H1 (cell line): Measurements from ENCODE around the gene LRRC46. TPM values are rescaled to one million over a fixed set of nuclear protein-coding genes. Genes with fewer than 3 reads are reported as not detected.
A peak's percentile ranks its signal among the peaks of the same experiment; 100 is the strongest.

Experiments used
- CTCF ChIA-PET: fragments of 300-600 bp; sonication (Branson Sonifier 250); formaldehyde crosslinking; loops from one replicate; lab custom pipeline; 2021; ENCODE audit not compliant: partially characterized antibody; lab: Charles Lee
- POLR2A ChIA-PET: fragments of 300-600 bp; sonication (Branson Sonifier 250); formaldehyde crosslinking; loops from one replicate; lab custom pipeline; 2021; ENCODE audit warnings: inconsistent platforms; ENCODE audit not compliant: partially characterized antibody; lab: Charles Lee
- DNase-seq, 2 experiments: peaks; one replicate each; pipeline versions ENCODE4 v3.0.0 to v3.0.0-alpha.2; 2010 to 2022; ENCODE audit warnings: low spot score in 2 of 2, low read depth in 1 of 2, mixed read lengths in 1 of 2
- FAIRE-seq: peaks from 2 replicates; lab custom pipeline; 2011; peaks lifted over from hg19 to GRCh38; lab: Jason Lieb, UNC
- H2AFZ ChIP-seq: 2 replicates; pipeline ENCODE4 v1.8.1; 2012; ENCODE audit warnings: low read length, inconsistent platforms
- H2AK5ac ChIP-seq: 2 replicates; pipeline ENCODE4 v1.6.1; 2013; ENCODE audit warnings: low read depth, low read length
- H2BK120ac ChIP-seq: replicated peaks from 2 replicates; pipeline ENCODE3; 2013; ENCODE audit warnings: low read depth, low read length, inconsistent platforms
- H2BK12ac ChIP-seq: 2 replicates; pipeline ENCODE4 v1.6.1; 2013; ENCODE audit warnings: low read depth, low read length
- H2BK15ac ChIP-seq: 2 replicates; pipeline ENCODE4 v1.6.1; 2013; ENCODE audit warnings: low read length
- H2BK20ac ChIP-seq: 2 replicates; pipeline ENCODE4 v1.6.1; 2013; ENCODE audit warnings: low read length
- H2BK5ac ChIP-seq: 2 replicates; pipeline ENCODE4 v1.6.1; 2013; ENCODE audit warnings: low read depth, low read length
- H3K14ac ChIP-seq: 2 replicates; pipeline ENCODE4 v1.6.1; 2013; ENCODE audit warnings: inconsistent platforms; ENCODE audit not compliant: insufficient read length
- H3K18ac ChIP-seq: 2 replicates; pipeline ENCODE4 v1.6.1; 2013; ENCODE audit warnings: low read length; ENCODE audit errors: extremely low read depth
- H3K23ac ChIP-seq: 2 replicates; pipeline ENCODE4 v1.6.1; 2013; ENCODE audit warnings: inconsistent platforms; ENCODE audit not compliant: insufficient read length
- H3K23me2 ChIP-seq: 2 replicates; pipeline ENCODE4 v1.6.1; 2013; ENCODE audit warnings: low read depth, low read length
- H3K27ac ChIP-seq: 2 replicates; pipeline ENCODE4 v1.6.1; 2011; ENCODE audit warnings: low read depth, low read length, inconsistent platforms
- H3K27me3 ChIP-seq, 4 experiments: replicated peaks in 1 of 4; 1 replicate in 1 of 4; 2 replicates in 3 of 4; pipeline versions ENCODE4 v1.6.1 to v1.8.1; 2011 to 2013; ENCODE audit warnings: low read length in 3 of 4, mild to moderate bottlenecking in 3 of 4, inconsistent platforms in 2 of 4, mixed read lengths in 2 of 4, moderate library complexity in 1 of 4; ENCODE audit not compliant: control insufficient read depth in 3 of 4, insufficient read depth in 3 of 4; ENCODE audit errors: extremely low read depth in 1 of 4
- H3K36me3 ChIP-seq, 4 experiments: 2 replicates each; pipeline versions ENCODE4 v1.6.1 to v1.8.1; 2011 to 2013; ENCODE audit warnings: mild to moderate bottlenecking in 4 of 4, low read length in 3 of 4, moderate library complexity in 2 of 4, control low read depth in 1 of 4, inconsistent platforms in 1 of 4; ENCODE audit not compliant: insufficient read depth in 4 of 4, control insufficient read depth in 2 of 4
- H3K4ac ChIP-seq: replicated peaks from 2 replicates; pipeline ENCODE3; 2013; ENCODE audit warnings: low read length, low read depth, mixed read lengths, inconsistent platforms; ENCODE audit not compliant: insufficient read length
- H3K4me1 ChIP-seq, 4 experiments: replicated peaks in 1 of 4; 1 replicate in 1 of 4; 2 replicates in 3 of 4; pipeline versions ENCODE4 v1.6.1 to v1.8.1; 2011 to 2013; ENCODE audit warnings: low read length in 3 of 4, inconsistent platforms in 2 of 4, mixed read lengths in 1 of 4; ENCODE audit not compliant: insufficient read depth in 4 of 4, control insufficient read depth in 3 of 4
- H3K4me2 ChIP-seq, 2 experiments: 2 replicates each; pipeline versions ENCODE4 v1.6.1 to v1.8.1; 2011 to 2013; ENCODE audit warnings: low read depth in 2 of 2, low read length in 2 of 2, control low read depth in 1 of 2, inconsistent platforms in 1 of 2, mild to moderate bottlenecking in 1 of 2; ENCODE audit not compliant: insufficient read depth in 1 of 2
- H3K4me3 ChIP-seq, 4 experiments: fragments of 200-600, 300-600 bp in 1 of 4; sonication (generic), shearing (Covaris generic), sonication (Bioruptor Twin) in 1 of 4; 2 replicates each; pipeline versions ENCODE4 v1.5.1 to v1.8.1; 2011 to 2016; ENCODE audit warnings: low read length in 4 of 4, low read depth in 3 of 4, control low read depth in 2 of 4, inconsistent platforms in 2 of 4, mild to moderate bottlenecking in 2 of 4, mixed read lengths in 1 of 4, moderate library complexity in 1 of 4; ENCODE audit not compliant: insufficient read depth in 2 of 4; ENCODE audit errors: extremely low read depth in 1 of 4
- H3K56ac ChIP-seq: replicated peaks from 2 replicates; pipeline ENCODE3; 2013; ENCODE audit warnings: low read depth, mild to moderate bottlenecking, mixed read lengths, low read length, inconsistent platforms; ENCODE audit not compliant: insufficient read length
- H3K79me1 ChIP-seq: 2 replicates; pipeline ENCODE4 v1.6.1; 2013; ENCODE audit warnings: low read depth, low read length, control low read depth
- H3K79me2 ChIP-seq, 2 experiments: 2 replicates each; pipeline versions ENCODE4 v1.6.1 to v1.8.1; 2012 to 2013; ENCODE audit warnings: low read length in 2 of 2, mild to moderate bottlenecking in 2 of 2, inconsistent platforms in 1 of 2; ENCODE audit not compliant: insufficient read depth in 2 of 2, control insufficient read depth in 1 of 2
- H3K9ac ChIP-seq, 4 experiments: replicated peaks in 1 of 4; 1 replicate in 1 of 4; 2 replicates in 3 of 4; pipeline versions ENCODE4 v1.6.1 to v1.8.1; 2011 to 2013; ENCODE audit warnings: low read depth in 3 of 4, low read length in 3 of 4, control low read depth in 2 of 4, mild to moderate bottlenecking in 2 of 4, moderate library complexity in 2 of 4, inconsistent platforms in 1 of 4; ENCODE audit errors: extremely low read depth in 1 of 4
- H3K9me3 ChIP-seq, 2 experiments: 2 replicates each; pipeline versions ENCODE4 v1.6.1 to v1.8.1; 2012 to 2013; ENCODE audit warnings: mild to moderate bottlenecking in 2 of 2, moderate library complexity in 2 of 2, control low read depth in 1 of 2, inconsistent platforms in 1 of 2, low read depth in 1 of 2, low read length in 1 of 2, mixed read lengths in 1 of 2; ENCODE audit not compliant: insufficient read depth in 2 of 2
- H4K20me1 ChIP-seq, 2 experiments: replicated peaks in 1 of 2; 2 replicates each; pipeline versions ENCODE3 to v1.8.1; 2011 to 2013; ENCODE audit warnings: inconsistent platforms in 2 of 2, low read length in 2 of 2, mild to moderate bottlenecking in 1 of 2; ENCODE audit not compliant: insufficient read depth in 2 of 2, control insufficient read depth in 1 of 2
- H4K5ac ChIP-seq: 2 replicates; pipeline ENCODE4 v1.6.1; 2013; ENCODE audit warnings: low read length, low read depth, mixed read lengths, inconsistent platforms; ENCODE audit not compliant: insufficient read length
- H4K8ac ChIP-seq: 2 replicates; pipeline ENCODE4 v1.8.0; 2013; ENCODE audit warnings: mild to moderate bottlenecking, moderate library complexity, low read length, inconsistent platforms; ENCODE audit not compliant: insufficient read depth; ENCODE audit errors: extremely low read depth
- H4K91ac ChIP-seq: replicated peaks from 2 replicates; pipeline ENCODE3; 2013; ENCODE audit warnings: low read length, mixed read lengths, inconsistent platforms; ENCODE audit not compliant: insufficient read length
- CHD1 ChIP-seq: IDR thresholded peaks from 2 replicates; pipeline ENCODE4 v1.6.1; 2012; ENCODE audit warnings: low read depth, low read length, improper control_type of control experiment
- HDAC2 ChIP-seq, 2 experiments: fragments of 300-600 bp in 1 of 2; sonication (generic) in 1 of 2; IDR thresholded peaks; 2 replicates each; pipeline ENCODE4 v1.6.1; 2011 to 2012; ENCODE audit warnings: low read depth in 2 of 2, low read length in 2 of 2, mild to moderate bottlenecking in 2 of 2, moderate library complexity in 2 of 2, borderline replicate concordance in 1 of 2, inconsistent platforms in 1 of 2
- WGBS, 2 experiments: shearing (Covaris generic) in 1 of 2; methylation state at CpG; one replicate each; pipeline versions ENCODE4 v1.1.6 to v1.1.7; 2013 to 2015; ENCODE audit warnings: low lambda C conversion rate in 2 of 2, mixed read lengths in 2 of 2, inconsistent platforms in 1 of 2, low coverage in 1 of 2, missing lambda C conversion rate in 1 of 2; ENCODE audit not compliant: insufficient replicate concordance in 2 of 2, insufficient coverage in 1 of 2, insufficient read length in 1 of 2; ENCODE audit errors: extremely low coverage in 1 of 2, missing lambda C conversion rate in 1 of 2; 5-methylcytosine and 5-hydroxymethylcytosine counted together
- polyA plus RNA-seq, 7 experiments: library from polyadenylated mRNA; depleted of rRNA in 3 of 7; stranded (reverse) in 5 of 7; unstranded in 2 of 7; fragments of >200 nt in 5 of 7; fragments of 200-250 nt in 2 of 7; gene quantifications; 1 replicate in 5 of 7; 2 replicates in 1 of 7; 4 replicates in 1 of 7; pipeline versions ENCODE4 v1.2.1 to v1.2.3, GENCODE V29; 2011 to 2013; ENCODE audit warnings: missing spikeins in 2 of 7, mixed read lengths in 2 of 7
- total RNA-seq: library from RNA; stranded (reverse); fragmentation: NEBNext Ultra II Directional; extraction: Animal tissue kit (Norgen Biotek cat#: 25700); gene quantifications from 2 replicates; pipeline ENCODE4 v1.2.1, GENCODE V29; 2021

The LRRC46 gene
- total and polyA plus RNA-seq, 2 of the 8 experiments (the other 6 are each of a cell fraction or from before 2014, with no cell fraction given) = 0.18 TPM; not detected in 1

- H3K27me3 ChIP-seq = no peaks in the 10 kb centered on the region
- H4K91ac ChIP-seq = no peak overlapping the region
- H3K79me1 ChIP-seq = no peaks in the 10 kb centered on the region; the same call in 1 of the 2 replicates
- no peak overlapping the region for H3K4me3 ChIP-seq
- H2BK20ac ChIP-seq = no peak overlapping the region
- H3K18ac ChIP-seq = no peak overlapping the region
- no peak overlapping the region for H3K56ac ChIP-seq
- TF ChIP-seq HDAC2 (IDR thresholded peaks at IDR 0.05; ENCODE audit: borderline replicate concordance in 1 of 2, low read depth in 2 of 2, low read length in 2 of 2) (no peak), CHD1 (no peak)
- no peak overlapping the region for H3K27ac ChIP-seq
- H3K14ac ChIP-seq = no peak overlapping the region
- no peak overlapping the region for H2BK15ac ChIP-seq
- no peak for FAIRE-seq
- peaks cover 0 to 12% (median 7%) of the 10 kb centered on the region in 4 experiments; a peak in 6 of 7 replicates for H3K4me1 ChIP-seq
- H3K9ac ChIP-seq = no peak overlapping the region
- peaks cover 8% of the 10 kb centered on the region; the same call in 1 of the 2 replicates for H3K23me2 ChIP-seq
- no peaks in the 10 kb centered on the region for H3K79me2 ChIP-seq
- no peak overlapping the region for H4K5ac ChIP-seq
- no peak overlapping the region for H2BK120ac ChIP-seq
- H3K4me2 ChIP-seq = peak overlapping the region in 1 of 2 experiments; percentile 72; a peak in 2 of 4 replicates
- H3K9me3 ChIP-seq = no peaks in the 10 kb centered on the region
- peaks cover 0 to 11% (median 8%) of the 10 kb centered on the region in 4 experiments; a peak in 4 of 8 replicates for H3K36me3 ChIP-seq
- no peak overlapping the region for H2BK12ac ChIP-seq
- no peak overlapping the region for H4K8ac ChIP-seq
- no peak overlapping the region for H3K4ac ChIP-seq
- POLR2A ChIA-PET = no interaction called here
- no peak overlapping the region for H2AK5ac ChIP-seq
- H4K20me1 ChIP-seq = peaks cover 0 to 1% of the 10 kb centered on the region in 2 experiments
- 73% methylated on average over 12 of the region's 12 CpGs; no CpG with 5 or more reads in 1 of the 2 experiments for WGBS, 2 experiments
- no peak overlapping the region for H2AFZ ChIP-seq
- H3K23ac ChIP-seq = no peak overlapping the region
- CTCF ChIA-PET = interaction anchor here (1.4 to 2.5 kb wide), 3 partner anchors 9 to 127 kb away, joined by 3 to 6 read pairs (median 5); partner anchors contain the start of gene SCRN2
- no peak for DNase-seq
- H2BK5ac ChIP-seq = no peak overlapping the region
These were observed 11.3 kb upstream of the LRRC46 start for GRCh38 chr17:47820033-47820789.
